GM18870 (cell line): ENCODE data around the gene PAQR5.
"Not testable (repeated sequence)": the region's sequence is repeated elsewhere in the genome, so short reads cannot be mapped to it uniquely, and the experiment has no call there.

Experiments used
- ATAC-seq: cut with Tn5 transposase; IDR thresholded peaks from one replicate; pipeline ENCODE4 v1.9.1; 2021; ENCODE audit warnings: moderate library complexity; ENCODE audit not compliant: unreplicated experiment

PAQR5 gene

DNA sequence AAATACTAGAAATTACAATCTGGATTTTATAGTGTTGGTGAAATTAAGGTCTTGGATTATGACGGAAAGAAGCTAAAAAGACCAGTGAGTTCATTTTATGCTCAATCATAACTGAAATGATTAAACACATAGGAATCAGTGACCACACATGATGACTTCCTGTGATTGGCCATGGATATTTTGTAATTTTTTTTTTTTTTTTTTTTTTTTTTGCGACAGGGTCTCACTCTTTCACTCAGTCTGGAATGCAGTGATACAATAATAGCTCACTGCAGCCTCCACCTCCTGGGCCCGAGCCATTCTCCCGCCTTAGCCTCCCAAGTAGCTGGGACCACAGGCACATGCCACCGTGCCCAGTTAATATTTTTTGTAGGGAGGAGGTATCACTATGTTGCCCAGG is 47.4 kb downstream of the PAQR5 start:
- ATAC-seq: no peak

GRCh38 chr15:69351333-69351732 is 52.6 kb downstream of the PAQR5 start:
- ATAC-seq: no peak

GRCh38 chr15:69351884-69352283 is 53.2 kb downstream of the PAQR5 start:
- no peak for ATAC-seq

GRCh38 chr15:69357773-69358771 is 59.4 kb downstream of the PAQR5 start:
- ATAC-seq: no peak

DNA sequence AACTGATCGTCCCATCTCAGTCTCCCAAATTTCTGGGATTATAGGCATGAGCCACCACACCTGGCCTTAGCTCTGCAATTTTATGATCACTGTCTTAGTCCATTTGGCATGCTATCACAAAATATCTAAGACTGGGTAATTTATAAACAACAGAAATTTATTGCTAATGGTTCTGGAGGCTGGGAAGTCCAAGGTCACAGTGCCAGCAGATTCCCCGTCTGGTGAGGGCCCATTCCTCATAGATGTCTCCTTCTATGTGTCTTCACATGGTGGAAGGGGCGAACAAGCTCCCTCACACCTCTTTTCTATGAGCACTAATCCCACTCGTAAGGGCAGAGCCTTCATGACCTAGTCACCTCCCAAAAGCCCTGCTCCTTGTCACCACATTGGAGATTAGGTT is 60.1 kb downstream of the PAQR5 start:
- no peak for ATAC-seq

- no peak for ATAC-seq
Observed at GRCh38 chr15:69359722-69360121, 61.0 kb downstream of the PAQR5 start.

GRCh38 chr15:69360642-69361041 is 61.9 kb downstream of the PAQR5 start:
- ATAC-seq: no peak

GRCh38 chr15:69367236-69367635 is 68.5 kb downstream of the PAQR5 start:
- no peak for ATAC-seq

- ATAC-seq: no peak
Observed at GRCh38 chr15:69369631-69370030, 70.9 kb downstream of the PAQR5 start.

DNA sequence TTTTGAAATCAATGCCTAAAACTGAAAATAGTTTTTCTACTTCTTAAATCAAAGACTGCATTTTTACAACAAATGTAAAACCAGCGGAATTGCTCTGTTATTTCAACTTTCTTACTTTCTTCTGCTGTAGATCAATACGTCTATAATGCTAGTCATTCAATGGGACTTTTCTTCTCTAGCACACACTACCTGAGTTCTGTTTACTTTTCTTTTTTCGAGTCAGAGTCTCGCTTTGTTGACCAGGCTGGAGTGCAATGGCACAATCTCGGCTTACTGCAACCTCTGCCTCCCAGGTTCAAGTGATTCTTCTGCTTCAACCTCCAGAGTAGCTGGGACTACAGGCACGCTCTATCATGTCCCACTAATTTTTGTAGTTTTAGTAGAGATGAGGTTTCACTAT is 74.7 kb downstream of the PAQR5 start:
- no peak for ATAC-seq

- ATAC-seq: no peak
Observed at GRCh38 chr15:69375151-69375790, 76.6 kb downstream of the PAQR5 start.

GRCh38 chr15:69377216-69377970 is 78.7 kb downstream of the PAQR5 start:
- ATAC-seq: no peak

- no peak for ATAC-seq
Observed at GRCh38 chr15:69380100-69380725, 81.5 kb downstream of the PAQR5 start.

DNA sequence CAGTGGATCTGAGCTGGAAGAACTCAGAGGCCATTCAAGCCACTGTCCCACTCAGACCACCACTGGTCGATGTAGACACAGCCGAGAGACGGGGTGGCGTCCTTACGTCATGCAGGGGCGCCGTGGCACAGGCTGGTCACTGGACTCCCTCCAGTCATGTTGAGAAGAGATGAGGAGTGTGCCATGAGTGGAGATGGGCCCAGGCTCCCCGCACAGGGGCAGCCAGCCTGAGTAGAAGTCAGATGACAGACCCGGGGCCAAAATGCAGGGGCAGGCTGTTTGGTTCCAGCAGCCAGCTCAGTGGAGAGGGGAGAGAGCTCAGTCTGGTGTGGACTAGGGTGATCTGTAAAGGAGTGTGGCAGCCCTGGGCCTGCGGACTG is 82.0 kb downstream of the PAQR5 start:
- no peak for ATAC-seq

- not testable (repeated sequence) for ATAC-seq
Observed at GRCh38 chr15:69382176-69382575, 83.5 kb downstream of the PAQR5 start.

- ATAC-seq: not testable (repeated sequence)
Observed at GRCh38 chr15:69384066-69384465, 85.4 kb downstream of the PAQR5 start.

DNA sequence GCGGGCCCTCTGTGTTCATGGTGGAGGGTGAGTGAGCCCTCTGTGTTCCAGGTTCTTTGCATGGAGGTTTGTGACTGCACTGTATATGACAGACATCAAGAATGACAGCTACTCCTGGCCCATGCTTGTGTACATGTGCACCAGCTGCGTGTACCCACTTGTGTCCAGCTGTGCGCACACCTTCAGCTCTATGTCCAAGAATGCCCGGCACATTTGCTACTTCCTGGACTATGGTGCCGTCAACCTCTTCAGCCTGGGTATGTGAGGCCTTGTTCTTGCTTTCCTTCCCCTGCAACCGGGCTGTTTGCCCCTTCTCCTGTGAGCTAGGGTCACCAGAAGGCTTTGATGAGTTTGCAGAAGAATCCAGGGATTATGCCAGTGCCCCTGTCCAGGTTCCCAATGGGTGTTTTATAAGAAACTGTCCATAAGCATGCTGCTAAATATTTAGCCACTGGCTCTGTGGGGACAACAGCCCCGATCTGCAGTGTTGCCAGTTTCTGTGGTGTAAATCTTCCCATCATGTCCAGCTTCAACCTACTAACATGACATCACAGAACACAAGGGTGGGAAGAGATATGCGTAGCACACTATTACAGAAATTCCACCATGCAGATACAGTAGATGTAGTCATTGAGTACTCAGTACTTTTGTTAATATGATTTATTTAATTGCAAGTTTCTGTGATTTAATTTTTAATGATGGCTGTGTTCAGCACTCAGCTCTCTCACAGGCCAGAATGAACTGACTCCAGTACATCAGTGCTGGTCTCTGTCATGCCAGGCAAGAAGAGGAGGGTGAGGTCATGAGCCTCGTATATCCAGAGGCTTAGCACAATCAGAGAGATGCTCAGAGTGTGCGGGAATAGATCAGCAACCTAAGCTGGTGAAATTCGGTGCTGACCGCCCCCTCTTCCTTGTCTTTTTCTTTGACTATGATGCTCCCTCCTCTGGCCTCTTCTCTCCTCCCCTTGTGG is 86.2 kb downstream of the PAQR5 start:
- ATAC-seq: no peak

- ATAC-seq: no peak
Observed at GRCh38 chr15:69385831-69386230, 87.1 kb downstream of the PAQR5 start.

DNA sequence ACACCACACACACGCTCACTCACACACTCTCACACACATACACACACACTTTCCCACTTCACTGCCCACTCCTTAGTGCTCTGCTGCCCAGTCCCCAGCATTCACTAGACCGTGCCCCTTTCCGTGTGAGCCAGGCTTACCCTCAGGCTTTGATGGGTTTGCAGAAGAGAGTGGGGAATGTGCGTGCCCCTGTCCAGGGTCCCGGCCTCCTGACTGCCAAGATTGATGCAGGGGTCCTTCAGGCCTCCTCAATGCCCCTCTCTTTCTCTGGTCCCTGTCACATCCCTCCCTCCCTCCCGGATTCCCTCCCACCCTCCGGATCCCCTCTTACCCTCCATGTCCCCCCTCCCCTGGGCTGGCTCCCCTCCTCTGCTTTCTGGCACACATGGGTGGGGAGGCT is 87.6 kb downstream of the PAQR5 start:
- ATAC-seq: no peak

GRCh38 chr15:69388260-69388705 is 89.6 kb downstream of the PAQR5 start:
- no peak for ATAC-seq
